Osteocyte (in vitro differentiated cells): ENCODE data around the gene PFDN2. TPM values are rescaled to one million over a fixed set of nuclear protein-coding genes. Genes with fewer than 3 reads are reported as not detected.

Experiments used
- DNase-seq: peaks from one replicate; pipeline ENCODE4 v3.0.0; 2021; ENCODE audit warnings: mixed read lengths; ENCODE audit not compliant: unreplicated experiment; ENCODE audit errors: extremely low spot score
- H3K27ac Mint-ChIP-seq: one replicate; pipeline ENCODE4 v1.8.0; 2021; ENCODE audit warnings: mild to moderate bottlenecking, mixed read lengths; ENCODE audit not compliant: unreplicated experiment
- H3K27me3 Mint-ChIP-seq: one replicate; pipeline ENCODE4 v1.8.0; 2021; ENCODE audit warnings: mixed read lengths; ENCODE audit not compliant: unreplicated experiment
- H3K36me3 Mint-ChIP-seq: one replicate; pipeline ENCODE4 v1.8.0; 2021; ENCODE audit warnings: mixed read lengths; ENCODE audit not compliant: unreplicated experiment
- H3K4me1 Mint-ChIP-seq: one replicate; pipeline ENCODE4 v1.8.0; 2021; ENCODE audit warnings: mixed read lengths; ENCODE audit not compliant: unreplicated experiment
- H3K4me3 Mint-ChIP-seq: one replicate; pipeline ENCODE4 v1.8.0; 2021; ENCODE audit warnings: mild to moderate bottlenecking, moderate library complexity, mixed read lengths; ENCODE audit not compliant: unreplicated experiment
- H3K9me3 Mint-ChIP-seq: one replicate; pipeline ENCODE4 v1.8.0; 2021; ENCODE audit warnings: mixed read lengths; ENCODE audit not compliant: unreplicated experiment
- total RNA-seq: library from RNA; stranded (reverse); gene quantifications from 2 replicates; pipeline ENCODE4 v1.2.1, GENCODE V29; 2021
- TF ChIP-seq, protein P1 (sequence below): fragments of 200-600 bp; sonication (generic); IDR thresholded peaks from 2 replicates; pipeline ENCODE4 v1.5.0; 2021; ENCODE audit warnings: antibody characterized with exemption, mild to moderate bottlenecking, moderate library complexity

PFDN2 gene
- total RNA-seq, 1 donor from 2014 or later: 48.9 TPM

DNA sequence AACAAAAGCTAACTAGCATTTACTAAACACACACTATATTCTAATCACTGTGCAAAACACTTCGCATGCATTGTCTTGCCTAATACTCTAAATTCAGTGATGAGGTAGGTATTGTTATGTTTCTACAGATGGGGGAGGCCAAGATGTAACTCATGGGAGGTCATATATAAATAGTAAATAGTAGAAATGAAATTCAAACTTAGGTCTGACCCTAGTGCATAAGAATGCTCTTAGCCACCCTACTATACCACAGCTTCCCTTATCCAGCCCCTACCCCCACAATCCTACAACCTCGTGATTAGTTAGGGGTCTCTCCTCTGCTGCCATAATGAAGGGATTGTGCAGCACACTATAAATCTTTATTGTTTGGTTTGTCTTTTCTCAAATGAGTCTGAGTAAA is 3.3 kb downstream of the PFDN2 start:
- DNase-seq: no peak
- no peak overlapping the region for H3K27ac Mint-ChIP-seq

DNA sequence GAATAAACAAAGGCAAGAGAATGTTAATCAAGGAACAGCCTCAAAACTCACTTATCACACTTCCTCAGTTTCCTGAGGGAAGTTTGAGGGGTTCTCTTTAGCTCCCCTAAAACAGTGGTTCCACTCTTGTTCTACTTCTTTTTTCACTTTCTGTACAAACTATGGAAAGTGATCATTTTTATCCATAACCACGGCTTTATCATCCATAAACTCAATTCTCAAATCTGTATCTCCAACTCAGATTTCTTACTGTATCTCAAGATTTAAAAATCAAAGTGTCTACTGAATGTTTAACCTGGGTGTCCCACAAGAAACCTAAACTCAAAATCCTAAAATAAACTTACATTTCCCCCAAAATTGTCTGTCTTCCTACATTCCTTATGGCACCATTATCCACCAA is 3.9 kb downstream of the PFDN2 start:
- Mint-ChIP-seq H3K4me1 (peaks cover 37% of the 10 kb centered on the region), H3K36me3 (peaks cover 5% of the 10 kb centered on the region), H3K4me3 (no peak overlapping the region), H3K27me3 (no peaks in the 10 kb centered on the region), H3K27ac (no peak overlapping the region), H3K9me3 (no peaks in the 10 kb centered on the region)
- TF ChIP-seq, protein P1, sequence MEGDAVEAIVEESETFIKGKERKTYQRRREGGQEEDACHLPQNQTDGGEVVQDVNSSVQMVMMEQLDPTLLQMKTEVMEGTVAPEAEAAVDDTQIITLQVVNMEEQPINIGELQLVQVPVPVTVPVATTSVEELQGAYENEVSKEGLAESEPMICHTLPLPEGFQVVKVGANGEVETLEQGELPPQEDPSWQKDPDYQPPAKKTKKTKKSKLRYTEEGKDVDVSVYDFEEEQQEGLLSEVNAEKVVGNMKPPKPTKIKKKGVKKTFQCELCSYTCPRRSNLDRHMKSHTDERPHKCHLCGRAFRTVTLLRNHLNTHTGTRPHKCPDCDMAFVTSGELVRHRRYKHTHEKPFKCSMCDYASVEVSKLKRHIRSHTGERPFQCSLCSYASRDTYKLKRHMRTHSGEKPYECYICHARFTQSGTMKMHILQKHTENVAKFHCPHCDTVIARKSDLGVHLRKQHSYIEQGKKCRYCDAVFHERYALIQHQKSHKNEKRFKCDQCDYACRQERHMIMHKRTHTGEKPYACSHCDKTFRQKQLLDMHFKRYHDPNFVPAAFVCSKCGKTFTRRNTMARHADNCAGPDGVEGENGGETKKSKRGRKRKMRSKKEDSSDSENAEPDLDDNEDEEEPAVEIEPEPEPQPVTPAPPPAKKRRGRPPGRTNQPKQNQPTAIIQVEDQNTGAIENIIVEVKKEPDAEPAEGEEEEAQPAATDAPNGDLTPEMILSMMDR: no peak
- DNase-seq: no peak

More for the DNA sequence above, 3.3 kb downstream of the PFDN2 start:
- Mint-ChIP-seq H3K9me3 (no peaks in the 10 kb centered on the region), H3K4me3 (no peak overlapping the region), H3K36me3 (peaks cover 5% of the 10 kb centered on the region), H3K27me3 (no peaks in the 10 kb centered on the region), H3K4me1 (peaks cover 44% of the 10 kb centered on the region)
- TF ChIP-seq, protein P1: no peak

DNA sequence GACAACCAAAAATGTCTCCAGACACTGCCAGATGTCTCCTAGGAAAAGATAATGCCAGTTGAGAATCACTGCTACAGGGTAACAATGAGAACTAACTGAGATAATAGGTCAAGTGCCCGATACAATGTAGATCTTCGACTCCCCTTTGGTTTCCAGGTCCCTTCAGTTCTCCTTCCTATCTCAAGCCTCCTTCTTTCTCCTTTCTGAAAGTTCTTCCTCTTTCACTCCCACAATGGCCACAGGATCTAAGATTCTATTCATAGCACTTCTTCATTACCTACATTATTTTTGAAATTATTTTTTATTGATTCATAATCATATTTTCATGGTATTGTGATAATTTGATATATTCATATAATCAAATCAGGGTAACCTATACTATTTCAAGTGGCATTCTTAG is 6.3 kb downstream of the PFDN2 start:
- no peak overlapping the region for H3K27ac Mint-ChIP-seq
- peaks cover 5% of the 10 kb centered on the region for H3K36me3 Mint-ChIP-seq
- H3K4me3 Mint-ChIP-seq: no peak overlapping the region
- TF ChIP-seq, protein P1: no peak
- no peaks in the 10 kb centered on the region for H3K9me3 Mint-ChIP-seq
- H3K4me1 Mint-ChIP-seq: peaks cover 18% of the 10 kb centered on the region
- H3K27me3 Mint-ChIP-seq: no peaks in the 10 kb centered on the region
- no peak for DNase-seq

DNA sequence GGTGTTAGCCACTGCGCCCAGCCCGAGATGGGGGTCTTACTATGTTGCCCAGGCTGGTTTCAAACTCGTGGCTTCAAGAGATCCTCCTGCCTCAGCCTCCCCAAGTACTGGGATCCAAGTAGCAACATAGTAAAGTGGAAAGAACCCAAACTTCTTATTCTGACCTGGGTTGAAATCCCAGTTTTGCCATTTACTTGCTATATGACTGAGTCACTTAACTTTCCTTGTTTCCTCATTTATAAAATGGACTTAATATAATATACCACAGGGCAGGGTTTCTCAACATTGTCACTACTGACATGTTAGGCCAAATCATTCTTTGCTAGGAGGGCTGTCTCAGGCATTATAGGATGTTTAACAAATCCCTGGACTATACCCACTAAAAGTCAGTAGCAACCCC is 6.7 kb downstream of the PFDN2 start:
- H3K4me1 Mint-ChIP-seq: peaks cover 15% of the 10 kb centered on the region
- peaks cover 5% of the 10 kb centered on the region for H3K36me3 Mint-ChIP-seq
- H3K27ac Mint-ChIP-seq: no peak overlapping the region
- no peak overlapping the region for H3K4me3 Mint-ChIP-seq
- no peaks in the 10 kb centered on the region for H3K27me3 Mint-ChIP-seq
- TF ChIP-seq, protein P1: no peak
- no peaks in the 10 kb centered on the region for H3K9me3 Mint-ChIP-seq
- DNase-seq: no peak

DNA sequence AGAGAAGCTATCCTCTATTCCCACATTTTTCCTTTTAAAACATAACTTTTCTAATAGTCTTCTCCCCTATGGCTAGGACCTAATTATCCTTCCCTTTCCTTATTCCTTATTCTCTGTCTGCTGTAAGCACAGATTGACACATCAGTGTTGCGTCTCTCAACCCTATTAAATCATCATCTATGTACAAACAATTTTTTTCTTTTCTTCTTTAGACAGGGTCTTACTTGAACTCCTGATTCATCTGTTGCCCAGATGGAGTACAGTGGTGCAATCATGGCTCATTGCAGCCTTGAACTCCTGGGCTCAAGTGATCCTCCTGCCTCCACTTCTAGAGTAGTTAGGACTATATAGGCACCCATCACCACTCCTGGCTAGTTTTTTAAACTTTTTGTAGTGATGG is 11.4 kb downstream of the PFDN2 start:
- Mint-ChIP-seq H3K36me3 (peaks cover 7% of the 10 kb centered on the region), H3K4me1 (no peaks in the 10 kb centered on the region), H3K9me3 (no peaks in the 10 kb centered on the region), H3K27me3 (no peaks in the 10 kb centered on the region), H3K27ac (no peak overlapping the region), H3K4me3 (no peak overlapping the region)
- DNase-seq: no peak
- TF ChIP-seq, protein P1: no peak
